Endothelial cell of umbilical vein (primary cell): ENCODE results near the gene C2CD4D.

Source experiments
- EZH2 ChIP-seq: IDR thresholded peaks from 2 replicates; pipeline ENCODE4 v1.6.1; 2012; ENCODE audit warnings: borderline replicate concordance, low read depth, mild to moderate bottlenecking, moderate library complexity, low read length, inconsistent platforms; ENCODE audit not compliant: severe bottlenecking
- TF ChIP-seq, protein P1 (sequence below), 2 donors: IDR thresholded peaks; 1 replicate in 1 of 2; 2 replicates in 1 of 2; pipeline ENCODE4 v1.5.1; 2011; ENCODE audit warnings: low read length in 2 of 2, mild to moderate bottlenecking in 2 of 2, moderate library complexity in 2 of 2, control low read depth in 1 of 2, inconsistent platforms in 1 of 2, low read depth in 1 of 2; ENCODE audit not compliant: insufficient read depth in 1 of 2; ENCODE audit errors: extremely low read depth in 1 of 2

DNA sequence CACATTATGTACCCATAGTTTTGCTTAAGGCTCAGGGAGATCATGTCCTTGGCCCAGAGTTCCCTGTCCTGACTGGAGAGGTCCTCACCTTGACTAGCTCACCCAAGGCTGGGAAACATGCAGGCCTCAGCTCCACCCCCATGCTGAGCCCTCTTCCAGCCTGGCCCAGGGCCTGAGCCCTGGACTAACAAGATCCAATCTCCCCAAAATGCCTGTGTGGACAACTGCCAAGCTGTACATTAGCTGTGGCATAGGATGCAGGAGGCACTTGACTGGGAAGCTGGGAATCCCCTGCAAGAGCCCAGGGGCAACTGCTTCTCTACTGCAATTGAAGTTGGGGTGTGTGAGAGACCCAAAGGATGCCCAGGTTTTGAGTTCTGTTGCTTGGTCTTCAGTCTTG lies 36.5 kb downstream of the C2CD4D start:
- TF ChIP-seq, protein P1, sequence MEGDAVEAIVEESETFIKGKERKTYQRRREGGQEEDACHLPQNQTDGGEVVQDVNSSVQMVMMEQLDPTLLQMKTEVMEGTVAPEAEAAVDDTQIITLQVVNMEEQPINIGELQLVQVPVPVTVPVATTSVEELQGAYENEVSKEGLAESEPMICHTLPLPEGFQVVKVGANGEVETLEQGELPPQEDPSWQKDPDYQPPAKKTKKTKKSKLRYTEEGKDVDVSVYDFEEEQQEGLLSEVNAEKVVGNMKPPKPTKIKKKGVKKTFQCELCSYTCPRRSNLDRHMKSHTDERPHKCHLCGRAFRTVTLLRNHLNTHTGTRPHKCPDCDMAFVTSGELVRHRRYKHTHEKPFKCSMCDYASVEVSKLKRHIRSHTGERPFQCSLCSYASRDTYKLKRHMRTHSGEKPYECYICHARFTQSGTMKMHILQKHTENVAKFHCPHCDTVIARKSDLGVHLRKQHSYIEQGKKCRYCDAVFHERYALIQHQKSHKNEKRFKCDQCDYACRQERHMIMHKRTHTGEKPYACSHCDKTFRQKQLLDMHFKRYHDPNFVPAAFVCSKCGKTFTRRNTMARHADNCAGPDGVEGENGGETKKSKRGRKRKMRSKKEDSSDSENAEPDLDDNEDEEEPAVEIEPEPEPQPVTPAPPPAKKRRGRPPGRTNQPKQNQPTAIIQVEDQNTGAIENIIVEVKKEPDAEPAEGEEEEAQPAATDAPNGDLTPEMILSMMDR (IDR thresholded peaks at IDR 0.05; ENCODE audit: extremely low read depth in 1 of 2, insufficient read depth in 1 of 2, low read depth in 1 of 2, low read length in 2 of 2), result no peak
- no peak for TF ChIP-seq EZH2
